ENCODE results near the gene CD200. TPM values are rescaled to one million over a fixed set of nuclear protein-coding genes. Genes with fewer than 3 reads are reported as not detected.

Gene CD200
- total RNA-seq, 4 donors from 2014 or later, result 3.7 to 15.4 (median 7.1) TPM

- no peak for TF ChIP-seq POLR2A (IDR thresholded peaks at IDR 0.05)
- TF ChIP-seq, protein P1, sequence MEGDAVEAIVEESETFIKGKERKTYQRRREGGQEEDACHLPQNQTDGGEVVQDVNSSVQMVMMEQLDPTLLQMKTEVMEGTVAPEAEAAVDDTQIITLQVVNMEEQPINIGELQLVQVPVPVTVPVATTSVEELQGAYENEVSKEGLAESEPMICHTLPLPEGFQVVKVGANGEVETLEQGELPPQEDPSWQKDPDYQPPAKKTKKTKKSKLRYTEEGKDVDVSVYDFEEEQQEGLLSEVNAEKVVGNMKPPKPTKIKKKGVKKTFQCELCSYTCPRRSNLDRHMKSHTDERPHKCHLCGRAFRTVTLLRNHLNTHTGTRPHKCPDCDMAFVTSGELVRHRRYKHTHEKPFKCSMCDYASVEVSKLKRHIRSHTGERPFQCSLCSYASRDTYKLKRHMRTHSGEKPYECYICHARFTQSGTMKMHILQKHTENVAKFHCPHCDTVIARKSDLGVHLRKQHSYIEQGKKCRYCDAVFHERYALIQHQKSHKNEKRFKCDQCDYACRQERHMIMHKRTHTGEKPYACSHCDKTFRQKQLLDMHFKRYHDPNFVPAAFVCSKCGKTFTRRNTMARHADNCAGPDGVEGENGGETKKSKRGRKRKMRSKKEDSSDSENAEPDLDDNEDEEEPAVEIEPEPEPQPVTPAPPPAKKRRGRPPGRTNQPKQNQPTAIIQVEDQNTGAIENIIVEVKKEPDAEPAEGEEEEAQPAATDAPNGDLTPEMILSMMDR (IDR thresholded peaks at IDR 0.05), result no peak
- Histone ChIP-seq H3K9me3 (peaks cover 0 to 4% (median 0%) of the 10 kb centered on the region in 4 donors), H3K4me1 (peaks cover 0 to 7% (median 0%) of the 10 kb centered on the region in 4 donors), H3K27me3 (no peaks in the 10 kb centered on the region), H3K27ac (no peak overlapping the region), H3K36me3 (no peaks in the 10 kb centered on the region), H3K4me3 (no peak overlapping the region)
- DNase-seq, result no peak
Measured at GRCh38 chr3:112320691-112321090, 12.3 kb upstream of the CD200 start.

DNA sequence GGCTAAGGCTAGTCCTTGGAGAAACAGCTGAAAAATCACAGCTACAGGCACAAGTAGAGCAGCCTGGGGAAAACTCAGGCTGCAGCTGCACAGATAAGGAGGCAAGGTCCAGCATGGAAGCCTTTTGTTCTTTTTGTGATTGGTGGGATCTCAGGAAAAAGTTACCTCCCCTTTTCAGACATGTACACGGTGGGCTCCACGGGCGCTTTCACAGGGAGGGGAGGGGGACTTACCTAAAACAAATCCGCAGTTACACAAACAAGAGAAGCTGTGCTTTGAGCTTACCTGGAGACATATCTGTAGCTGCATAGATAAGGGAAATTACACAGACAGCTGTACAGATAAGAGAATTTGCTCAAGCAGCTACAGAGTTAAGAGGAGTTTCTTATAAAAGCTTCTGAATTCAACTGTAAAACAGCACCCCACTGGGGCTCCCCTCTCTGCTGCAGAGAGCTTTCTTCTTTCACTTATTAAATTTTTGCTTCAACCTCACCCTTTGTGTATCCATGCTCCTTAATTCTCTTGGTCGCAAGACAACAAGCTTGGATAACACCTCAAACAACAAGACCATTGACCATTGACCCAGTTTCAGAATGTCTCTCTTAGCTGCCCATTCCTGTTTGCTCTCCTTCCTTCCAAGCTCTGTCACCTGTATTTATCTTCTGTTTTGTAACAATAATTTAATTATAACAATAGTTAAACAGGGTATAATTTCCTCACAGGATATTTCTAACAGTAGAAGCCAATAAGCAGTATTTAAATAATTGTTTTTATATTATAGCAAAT lies 10.9 kb upstream of the CD200 start:
- no peak overlapping the region for H3K27ac ChIP-seq
- peak in 1 of 3 donors; percentile 51 for DNase-seq

GRCh38 chr3:112327371-112327951 lies 5.5 kb upstream of the CD200 start:
- H3K27ac ChIP-seq, result no peak overlapping the region
- DNase-seq, result peak in 1 of 3 donors; percentile 54

More for the DNA sequence above, 10.9 kb upstream of the CD200 start:
- Histone ChIP-seq H3K9me3 (no peaks in the 10 kb centered on the region), H3K4me3 (peak overlapping the region in 2 of 4 donors; percentile 9 to 19), H3K27me3 (no peaks in the 10 kb centered on the region), H3K36me3 (no peaks in the 10 kb centered on the region), H3K4me1 (peaks cover 0 to 7% (median 0%) of the 10 kb centered on the region in 4 donors)
- TF ChIP-seq, protein P1 (IDR thresholded peaks at IDR 0.05), result no peak

GRCh38 chr3:112331851-112332250 lies 1.1 kb upstream of the CD200 start:
- peak overlapping the region in 1 of 4 donors; percentile 59 for H3K4me3 ChIP-seq
- no peaks in the 10 kb centered on the region for H3K9me3 ChIP-seq
- H3K27me3 ChIP-seq, result no peaks in the 10 kb centered on the region
- no peak for TF ChIP-seq POLR2A (IDR thresholded peaks at IDR 0.05)
- TF ChIP-seq, protein P1 (IDR thresholded peaks at IDR 0.05), result no peak
- DNase-seq, result no peak
- H3K36me3 ChIP-seq, result no peaks in the 10 kb centered on the region
- H3K27ac ChIP-seq, result no peak overlapping the region
- no peaks in the 10 kb centered on the region for H3K4me1 ChIP-seq

More at GRCh38 chr3:112327371-112327951, 5.5 kb upstream of the CD200 start:
- no peak overlapping the region for H3K4me3 ChIP-seq
- H3K4me1 ChIP-seq, result no peaks in the 10 kb centered on the region
- no peaks in the 10 kb centered on the region for H3K9me3 ChIP-seq
- H3K27me3 ChIP-seq, result no peaks in the 10 kb centered on the region
- no peak for TF ChIP-seq POLR2A (IDR thresholded peaks at IDR 0.05)
- TF ChIP-seq, protein P1 (IDR thresholded peaks at IDR 0.05), result peak in 5 of 6 experiments; percentile 69 to 89 (median 87)
- H3K36me3 ChIP-seq, result no peaks in the 10 kb centered on the region

DNA sequence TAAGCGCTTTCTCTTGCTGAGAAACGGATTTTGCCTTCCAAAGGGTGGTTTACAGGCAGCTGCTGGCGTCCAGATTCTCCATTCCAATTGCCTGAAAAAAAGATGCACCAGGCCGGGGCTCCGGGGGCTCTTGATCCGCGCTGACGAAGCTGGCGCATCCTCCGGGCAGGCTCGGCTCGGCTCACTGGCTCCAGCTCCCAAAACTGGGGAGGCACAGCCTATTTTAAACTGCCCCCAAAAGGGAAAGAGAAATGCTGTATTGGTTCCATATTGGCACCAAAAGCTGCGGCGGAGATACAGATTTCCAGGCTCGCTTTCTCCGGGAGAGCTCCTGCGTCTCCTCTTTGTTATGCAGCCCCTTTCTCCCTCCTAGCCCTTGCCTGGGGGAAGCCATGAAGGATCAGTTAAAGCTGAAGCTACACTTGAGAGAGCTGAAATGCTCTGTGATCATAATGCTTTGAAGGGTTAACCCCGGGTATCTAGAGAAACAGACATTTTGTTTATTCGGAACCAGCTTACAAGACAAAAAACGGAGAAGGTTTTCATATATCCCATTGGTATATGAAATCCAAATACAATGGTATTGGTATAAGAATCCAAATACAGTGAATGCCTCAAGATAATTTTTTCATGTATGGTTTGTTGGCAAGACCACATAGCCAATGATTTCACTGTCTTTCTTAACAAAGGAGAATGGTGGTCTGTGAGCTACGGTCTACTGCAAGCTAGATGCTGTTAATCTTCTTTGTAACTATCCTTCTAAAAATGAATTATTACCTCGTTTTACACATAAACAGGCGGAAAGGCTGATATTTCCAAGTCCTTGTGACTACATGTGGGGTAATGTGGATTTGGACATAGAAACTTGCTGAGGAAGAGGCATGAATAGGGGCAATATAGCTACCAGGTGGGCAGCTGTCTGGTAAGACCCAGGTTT lies 693 bp downstream of the CD200 start:
- Histone ChIP-seq H3K4me3 (peak overlapping the region; percentile 54 to 68 (median 58)), H3K27ac (peak overlapping the region; percentile 63 to 75 (median 72)), H3K4me1 (no peaks in the 10 kb centered on the region), H3K27me3 (no peaks in the 10 kb centered on the region), H3K9me3 (no peaks in the 10 kb centered on the region), H3K36me3 (no peaks in the 10 kb centered on the region)
- no peak for DNase-seq
- TF ChIP-seq, protein P1 (IDR thresholded peaks at IDR 0.05), result no peak
- no peak for TF ChIP-seq POLR2A (IDR thresholded peaks at IDR 0.05)

Measured in Peyer's patch (tissue), 4 donors.